ENCODE measurements around the gene PDP2. TPM values are rescaled to one million over a fixed set of nuclear protein-coding genes. Genes with fewer than 3 reads are reported as not detected.

PDP2 gene
- polyA plus RNA-seq, 1 donor (not counting 4 experiments of a cell fraction or from before 2014, with no cell fraction given): 18.5 TPM

DNA sequence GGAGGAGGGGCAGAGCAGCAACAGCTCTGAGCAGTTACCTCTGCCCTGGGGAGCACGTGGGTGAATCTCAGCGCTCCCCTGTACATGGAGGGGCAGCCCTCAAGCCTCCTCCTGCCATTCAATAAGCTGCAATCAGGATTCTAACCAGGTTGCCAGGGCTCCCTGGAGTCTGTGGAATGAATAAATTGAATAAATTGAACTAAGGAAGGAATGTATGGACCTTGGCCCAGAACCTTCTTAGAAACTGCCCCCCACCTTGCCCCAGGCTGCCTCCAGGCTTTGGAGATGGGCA lies 39.9 kb downstream of the PDP2 start:
- no peak overlapping the region for H3K4me3 ChIP-seq (ENCODE audit: control insufficient read depth in 2 of 3, extremely low read depth in 1 of 3, insufficient read depth in 2 of 3, low read depth in 1 of 3, low read length in 3 of 3)
- no peaks in the 10 kb centered on the region for H3K9me1 ChIP-seq (ENCODE audit: control insufficient read depth, extremely low read depth, insufficient read depth, low read length)
- no peak overlapping the region for H3K9ac ChIP-seq (ENCODE audit: control insufficient read depth, extremely low read depth, insufficient read depth, low read length)
- H2AFZ ChIP-seq (ENCODE audit: control insufficient read depth, low read length): no peak overlapping the region
- H3K27me3 ChIP-seq (ENCODE audit: control insufficient read depth, extremely low read depth, insufficient read depth, low read length): peaks cover 36% of the 10 kb centered on the region
- FAIRE-seq (no peak), DNase-seq (ENCODE audit: low read depth, low spot score) (no peak)
- TF ChIP-seq CTCF (optimal IDR thresholded peaks at IDR 0.05 in 1 of 3, IDR thresholded peaks at IDR 0.05 in 1 of 3, conservative IDR thresholded peaks at IDR 0.05 in 1 of 3; ENCODE audit: extremely low read depth in 1 of 3, insufficient read depth in 2 of 3, low read length in 3 of 3) (no peak), EZH2 (IDR thresholded peaks at IDR 0.05; ENCODE audit: low read length) (no peak)
- dilution Hi-C loops (cut with MboI; ENCODE audit: extremely low pct_ligation_motif_present, low sequenced_read_pairs): no loop called here
- H3K36me3 ChIP-seq (ENCODE audit: control insufficient read depth in 2 of 2, extremely low read depth in 1 of 2, insufficient read depth in 2 of 2, low read length in 2 of 2): no peaks in the 10 kb centered on the region
- no peaks in the 10 kb centered on the region for H3K9me3 ChIP-seq (ENCODE audit: control insufficient read depth, low read depth, low read length)
- no peaks in the 10 kb centered on the region for H4K20me1 ChIP-seq (ENCODE audit: control insufficient read depth, extremely low read depth, insufficient read depth, low read length)
- peaks cover 3% of the 10 kb centered on the region for H3K4me1 ChIP-seq (ENCODE audit: control insufficient read depth, extremely low read depth, insufficient read depth, low read length)
- no peaks in the 10 kb centered on the region for H3K79me2 ChIP-seq (ENCODE audit: control insufficient read depth, insufficient read depth, low read length)
- no peak overlapping the region for H3K4me2 ChIP-seq (ENCODE audit: control insufficient read depth, extremely low read depth, insufficient read depth, low read depth, low read length)
- H3K27ac ChIP-seq (ENCODE audit: control insufficient read depth, insufficient read depth, low read length): no peak overlapping the region

DNA sequence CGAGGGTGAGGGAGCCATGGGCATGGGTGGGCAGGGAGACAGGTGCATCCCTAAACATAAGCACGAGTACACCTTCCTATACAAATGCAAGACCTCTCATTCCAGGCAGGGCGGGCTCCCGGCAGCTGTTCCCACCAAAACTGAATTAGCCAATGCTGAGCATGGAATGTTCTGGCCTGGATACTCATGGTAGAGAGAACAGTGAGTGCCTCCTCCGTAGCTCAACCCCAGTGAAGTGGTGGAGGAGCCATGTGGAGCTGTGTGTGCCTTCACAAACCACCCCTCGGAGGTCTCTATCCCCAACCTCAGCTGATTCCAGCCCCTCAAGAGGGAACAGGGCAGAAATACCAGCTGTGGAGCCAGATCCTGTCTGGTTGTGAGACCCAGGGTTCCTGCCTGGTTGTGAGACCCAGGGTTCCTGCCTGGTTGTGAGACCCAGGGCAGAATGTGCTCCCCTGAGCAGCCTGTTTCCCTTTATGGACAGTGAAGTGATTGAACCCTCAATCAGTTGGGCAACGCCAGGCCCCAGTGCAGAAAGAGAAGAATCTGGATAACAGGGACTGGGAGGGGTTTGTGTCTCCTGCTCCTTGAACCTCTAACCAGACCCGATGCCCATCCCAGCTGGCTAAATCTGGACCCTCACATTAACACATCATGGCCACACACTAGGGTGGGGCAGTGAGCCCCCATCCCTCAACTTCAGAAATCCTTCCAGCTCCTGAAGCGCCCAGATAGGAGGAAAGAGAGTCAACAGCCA lies 40.8 kb downstream of the PDP2 start:
- H3K9me1 ChIP-seq (ENCODE audit: control insufficient read depth, extremely low read depth, insufficient read depth, low read length): no peaks in the 10 kb centered on the region

More for the DNA sequence above, 40.8 kb downstream of the PDP2 start:
- Histone ChIP-seq H3K9ac (ENCODE audit: control insufficient read depth, extremely low read depth, insufficient read depth, low read length) (no peak overlapping the region), H4K20me1 (ENCODE audit: control insufficient read depth, extremely low read depth, insufficient read depth, low read length) (no peaks in the 10 kb centered on the region), H3K4me2 (ENCODE audit: control insufficient read depth, extremely low read depth, insufficient read depth, low read depth, low read length) (no peak overlapping the region), H3K4me1 (ENCODE audit: control insufficient read depth, extremely low read depth, insufficient read depth, low read length) (peaks cover 3% of the 10 kb centered on the region), H3K4me3 (ENCODE audit: control insufficient read depth in 2 of 3, extremely low read depth in 1 of 3, insufficient read depth in 2 of 3, low read depth in 1 of 3, low read length in 3 of 3) (no peak overlapping the region), H3K9me3 (ENCODE audit: control insufficient read depth, low read depth, low read length) (no peaks in the 10 kb centered on the region), H3K27ac (ENCODE audit: control insufficient read depth, insufficient read depth, low read length) (no peak overlapping the region), H3K27me3 (ENCODE audit: control insufficient read depth, extremely low read depth, insufficient read depth, low read length) (peaks cover 44% of the 10 kb centered on the region), H2AFZ (ENCODE audit: control insufficient read depth, low read length) (no peak overlapping the region), H3K36me3 (ENCODE audit: control insufficient read depth in 2 of 2, extremely low read depth in 1 of 2, insufficient read depth in 2 of 2, low read length in 2 of 2) (no peaks in the 10 kb centered on the region), H3K79me2 (ENCODE audit: control insufficient read depth, insufficient read depth, low read length) (no peaks in the 10 kb centered on the region)
- DNase-seq (ENCODE audit: low read depth, low spot score) (no peak), FAIRE-seq (no peak)
- TF ChIP-seq EZH2 (IDR thresholded peaks at IDR 0.05; ENCODE audit: low read length): no peak
- TF ChIP-seq CTCF (optimal IDR thresholded peaks at IDR 0.05 in 1 of 3, IDR thresholded peaks at IDR 0.05 in 1 of 3, conservative IDR thresholded peaks at IDR 0.05 in 1 of 3; ENCODE audit: extremely low read depth in 1 of 3, insufficient read depth in 2 of 3, low read length in 3 of 3): no peak
- dilution Hi-C loops (cut with MboI; ENCODE audit: extremely low pct_ligation_motif_present, low sequenced_read_pairs): no loop called here
